Measurements from ENCODE around the gene TFEB. TPM values are rescaled to one million over a fixed set of nuclear protein-coding genes. Genes with fewer than 3 reads are reported as not detected.
A peak's percentile ranks its signal among the peaks of the same experiment; 100 is the strongest.

The TFEB gene
- total RNA-seq, 1 donor from 2014 or later: 40.3 TPM

- ATAC-seq (no peak), DNase-seq (peak; percentile 32)
- Histone ChIP-seq H3K4me1 (peaks cover 27% of the 10 kb centered on the region), H3K4me3 (no peak overlapping the region), H3K27ac (no peak overlapping the region), H3K36me3 (no peaks in the 10 kb centered on the region), H3K27me3 (peaks cover 24% of the 10 kb centered on the region), H3K9me3 (no peaks in the 10 kb centered on the region)
- TF ChIP-seq, protein P1, sequence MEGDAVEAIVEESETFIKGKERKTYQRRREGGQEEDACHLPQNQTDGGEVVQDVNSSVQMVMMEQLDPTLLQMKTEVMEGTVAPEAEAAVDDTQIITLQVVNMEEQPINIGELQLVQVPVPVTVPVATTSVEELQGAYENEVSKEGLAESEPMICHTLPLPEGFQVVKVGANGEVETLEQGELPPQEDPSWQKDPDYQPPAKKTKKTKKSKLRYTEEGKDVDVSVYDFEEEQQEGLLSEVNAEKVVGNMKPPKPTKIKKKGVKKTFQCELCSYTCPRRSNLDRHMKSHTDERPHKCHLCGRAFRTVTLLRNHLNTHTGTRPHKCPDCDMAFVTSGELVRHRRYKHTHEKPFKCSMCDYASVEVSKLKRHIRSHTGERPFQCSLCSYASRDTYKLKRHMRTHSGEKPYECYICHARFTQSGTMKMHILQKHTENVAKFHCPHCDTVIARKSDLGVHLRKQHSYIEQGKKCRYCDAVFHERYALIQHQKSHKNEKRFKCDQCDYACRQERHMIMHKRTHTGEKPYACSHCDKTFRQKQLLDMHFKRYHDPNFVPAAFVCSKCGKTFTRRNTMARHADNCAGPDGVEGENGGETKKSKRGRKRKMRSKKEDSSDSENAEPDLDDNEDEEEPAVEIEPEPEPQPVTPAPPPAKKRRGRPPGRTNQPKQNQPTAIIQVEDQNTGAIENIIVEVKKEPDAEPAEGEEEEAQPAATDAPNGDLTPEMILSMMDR (IDR thresholded peaks at IDR 0.05): no peak
- intact Hi-C loops (cut with DNase I): no loop called here
Observed at GRCh38 chr6:41639809-41640371, 95.5 kb downstream of the TFEB start.

GRCh38 chr6:41638935-41639808 is 96.2 kb downstream of the TFEB start:
- ATAC-seq: peak; percentile 4
- Histone ChIP-seq H3K36me3 (no peaks in the 10 kb centered on the region), H3K9me3 (no peaks in the 10 kb centered on the region), H3K4me1 (peaks cover 34% of the 10 kb centered on the region), H3K27me3 (peaks cover 24% of the 10 kb centered on the region), H3K4me3 (peak overlapping the region; percentile 56), H3K27ac (peak overlapping the region; percentile 78)
- no peak for DNase-seq
- intact Hi-C loops (cut with DNase I): no loop called here
- TF ChIP-seq, protein P1 (IDR thresholded peaks at IDR 0.05): no peak

DNA sequence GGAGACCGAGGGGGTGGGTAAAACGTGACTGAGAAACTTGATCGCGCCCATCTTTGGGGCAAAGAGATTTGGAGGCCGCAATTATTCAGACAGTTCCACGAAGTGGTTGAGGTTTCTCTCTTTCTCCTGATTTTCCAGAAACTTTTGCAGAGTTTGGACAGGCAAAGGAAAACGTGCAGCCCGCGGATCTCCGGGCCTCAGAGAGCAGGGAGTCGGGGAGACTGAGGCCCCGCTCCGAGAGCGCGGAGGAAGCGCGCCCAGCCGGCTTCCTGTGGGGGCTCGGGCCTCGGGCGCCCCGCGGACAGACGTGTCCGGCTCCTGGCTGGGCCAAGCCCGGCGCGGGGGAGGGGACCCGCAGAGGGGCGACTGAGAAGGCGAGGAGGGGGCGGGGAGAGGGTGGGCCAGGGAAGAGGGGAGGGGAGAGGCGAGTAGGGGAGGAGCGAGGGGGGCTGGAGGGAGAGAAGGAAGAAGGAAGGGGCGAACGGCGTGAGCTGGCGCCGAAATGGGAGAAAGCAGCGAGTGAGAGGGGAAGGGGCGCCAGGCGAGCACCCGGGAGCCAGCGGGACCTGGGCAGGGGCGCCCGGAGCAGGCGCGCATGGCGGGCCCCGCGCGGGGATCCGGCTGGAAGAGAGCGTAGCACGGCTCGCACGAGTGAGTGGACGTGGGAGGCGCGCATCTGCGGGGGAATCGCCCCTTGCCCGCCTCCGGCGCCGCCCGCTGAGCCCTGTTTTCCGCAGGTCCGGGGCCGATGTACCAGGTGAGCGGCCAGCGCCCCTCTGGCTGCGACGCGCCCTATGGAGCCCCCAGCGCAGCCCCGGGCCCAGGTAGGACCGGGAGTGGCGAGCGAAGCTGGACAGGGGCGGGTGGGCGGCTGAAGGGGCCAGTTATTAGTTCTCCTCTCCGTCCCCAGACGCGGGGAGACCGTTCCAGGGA is 97.1 kb downstream of the TFEB start, which contains the start of gene MDFI:
MDFI (plus strand) TSS at position 467 of the 933 bp plus-strand sequence; CDS start at position 749, 282 bp downstream.
- DNase-seq (no peak), ATAC-seq (no peak)
- H3K4me3 ChIP-seq: peak within 1 kb of the TSS; percentile 56
- peak within 1 kb of the TSS; percentile 78 for H3K27ac ChIP-seq
- H3K9me3 ChIP-seq: no peaks in the 10 kb centered on the region
- peaks cover 34% of the 10 kb centered on the region for H3K4me1 ChIP-seq
- intact Hi-C loops (cut with DNase I): no loop called here
- H3K36me3 ChIP-seq: no peaks in the 10 kb centered on the region
- peaks cover 24% of the 10 kb centered on the region for H3K27me3 ChIP-seq
- TF ChIP-seq, protein P1 (IDR thresholded peaks at IDR 0.05): no peak

DNA sequence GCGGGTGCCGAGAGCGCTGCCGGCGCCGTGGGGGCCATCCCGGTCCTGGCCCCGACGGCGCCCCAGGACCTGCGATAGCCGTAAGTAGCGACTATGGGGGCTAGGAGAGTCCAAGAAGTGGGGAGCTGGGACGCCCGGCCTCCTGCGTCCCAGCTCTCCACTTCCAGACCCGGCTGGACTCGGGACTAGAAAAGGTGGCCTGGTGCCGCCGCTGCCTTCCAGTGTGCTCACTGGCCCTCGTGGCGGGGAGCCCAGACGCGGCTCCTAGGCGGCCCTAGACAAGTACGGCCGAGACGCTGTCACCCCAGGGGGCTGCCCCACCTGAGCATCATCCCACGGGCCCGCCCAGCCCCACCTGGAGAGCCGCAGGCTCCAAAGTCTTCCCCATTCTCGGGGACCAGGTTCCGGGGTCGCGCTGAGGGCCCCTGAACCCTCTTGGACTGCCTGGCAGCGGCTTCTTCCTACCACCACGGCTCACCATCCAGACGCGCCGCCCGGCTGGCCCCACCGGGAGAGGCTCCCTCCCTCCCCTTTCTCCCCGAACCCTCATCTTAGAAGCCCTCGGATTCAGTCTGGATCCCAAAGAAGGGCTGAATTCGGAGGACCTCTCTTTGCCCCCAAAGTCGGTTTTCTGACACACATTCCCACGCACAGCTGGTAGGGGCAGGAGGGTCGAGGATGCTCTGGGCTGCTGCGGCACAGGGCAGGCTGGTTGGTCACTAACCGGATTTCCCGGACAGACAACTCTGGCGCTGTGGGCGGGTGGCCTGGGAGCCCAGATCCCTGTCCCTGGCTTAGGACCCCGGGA is 98.0 kb downstream of the TFEB start:
- Histone ChIP-seq H3K36me3 (no peaks in the 10 kb centered on the region), H3K4me3 (peak overlapping the region; percentile 56), H3K27ac (peak overlapping the region; percentile 78), H3K4me1 (peaks cover 27% of the 10 kb centered on the region), H3K27me3 (peaks cover 24% of the 10 kb centered on the region), H3K9me3 (no peaks in the 10 kb centered on the region)
- intact Hi-C loops (cut with DNase I): no loop called here
- TF ChIP-seq, protein P1 (IDR thresholded peaks at IDR 0.05): no peak
- DNase-seq: no peak
- ATAC-seq: peak; percentile 2

DNA sequence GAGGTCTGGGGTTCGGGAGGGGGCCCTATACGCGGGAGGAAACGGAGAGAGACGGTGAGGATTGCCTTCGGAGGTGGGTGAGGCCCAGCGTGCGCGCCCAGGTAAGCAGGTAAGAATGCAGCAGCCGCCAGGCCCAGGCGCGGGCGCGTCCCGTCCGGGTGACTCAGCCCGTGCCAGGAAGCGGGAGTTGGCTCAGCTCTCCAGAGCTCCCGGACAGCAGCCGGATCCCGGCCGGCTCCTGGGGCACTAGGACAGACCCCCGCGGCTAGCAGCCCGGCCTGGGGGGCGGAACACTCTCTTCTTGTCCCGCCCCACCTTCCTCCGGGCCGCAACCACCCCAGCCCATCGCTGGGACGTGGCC is 98.6 kb downstream of the TFEB start:
- no peaks in the 10 kb centered on the region for H3K36me3 ChIP-seq
- peaks cover 25% of the 10 kb centered on the region for H3K4me1 ChIP-seq
- ATAC-seq (peak; percentile 80), DNase-seq (peak; percentile 84)
- intact Hi-C loops (cut with DNase I): no loop called here
- no peaks in the 10 kb centered on the region for H3K9me3 ChIP-seq
- H3K27ac ChIP-seq: peak overlapping the region; percentile 78
- peaks cover 24% of the 10 kb centered on the region for H3K27me3 ChIP-seq
- TF ChIP-seq, protein P1 (IDR thresholded peaks at IDR 0.05): no peak
- peak overlapping the region; percentile 56 for H3K4me3 ChIP-seq
